Measurements from ENCODE around the gene STIP1. TPM values are rescaled to one million over a fixed set of nuclear protein-coding genes. Genes with fewer than 3 reads are reported as not detected.

The STIP1 gene
- total and polyA plus RNA-seq, 2 of the 4 experiments (the other 2 are of a cell fraction), result 201 to 489 TPM

GRCh38 chr11:64204080-64204440, 18.1 kb downstream of the STIP1 start (continued):
- TF ChIP-seq MAFK (IDR thresholded peaks at IDR 0.05; ENCODE audit: low read depth, low read length) (no peak), BHLHE40 (IDR thresholded peaks at IDR 0.05; ENCODE audit: low read depth, low read length) (no peak), CEBPB (IDR thresholded peaks at IDR 0.05; ENCODE audit: low read depth, low read length) (no peak), POLR2A (IDR thresholded peaks at IDR 0.05; ENCODE audit: low read depth, low read length) (no peak)

DNA sequence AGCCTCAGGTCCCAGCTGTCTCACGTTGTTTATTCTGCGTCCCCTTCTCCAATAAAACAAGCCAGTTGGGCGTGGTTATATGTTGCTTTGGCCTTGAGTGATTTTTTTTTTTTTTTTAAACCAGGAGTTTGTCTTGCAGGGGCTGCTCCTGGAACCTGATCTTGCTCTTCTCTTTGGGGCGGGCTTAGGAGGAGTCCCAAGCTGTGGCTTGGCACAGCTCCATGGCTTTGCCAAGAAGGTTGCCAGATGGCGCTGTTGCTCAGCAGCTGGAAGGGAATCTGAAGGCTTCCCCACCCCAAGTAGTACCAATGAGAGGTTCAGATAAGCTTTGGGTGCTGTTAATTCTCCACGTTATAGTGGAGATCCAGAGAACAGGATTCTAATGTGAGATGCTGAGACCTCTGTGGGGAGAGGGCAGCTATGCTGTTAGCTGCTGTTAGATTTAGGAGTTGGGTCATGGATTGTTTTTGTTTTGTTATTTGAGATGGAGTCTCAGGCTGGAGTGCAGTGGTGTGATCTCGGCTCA, 18.6 kb downstream of the STIP1 start:
- Histone ChIP-seq H3K14ac (replicated peaks; ENCODE audit: low read depth, low read length) (no peak overlapping the region), H2AFZ (replicated peaks; ENCODE audit: low read length, poor library complexity) (peak overlapping the region; percentile 64), H2AK5ac (ENCODE audit: low read depth, low read length) (no peak overlapping the region), H4K91ac (ENCODE audit: insufficient read depth, low read depth, low read length) (no peak overlapping the region), H3K4me2 (ENCODE audit: low read depth, low read length) (no peak overlapping the region), H3K9me1 (ENCODE audit: insufficient read depth, low read length) (no peaks in the 10 kb centered on the region), H4K5ac (ENCODE audit: low read depth, low read length) (no peak overlapping the region), H2BK120ac (ENCODE audit: low read depth, low read length) (no peak overlapping the region), H3K4ac (ENCODE audit: low read depth, low read length) (no peak overlapping the region; the same call in 1 of the 2 replicates), H3K27me3 (ENCODE audit: control insufficient read depth, insufficient read depth, low read length) (no peaks in the 10 kb centered on the region), H4K8ac (ENCODE audit: low read depth in 2 of 2, low read length in 2 of 2) (no peak overlapping the region; a peak in 1 of 4 replicates), H3K79me1 (ENCODE audit: low read depth in 1 of 2, low read length in 2 of 2) (peaks cover 0 to 44% of the 10 kb centered on the region in 2 experiments; a peak in 3 of 4 replicates), H2BK20ac (ENCODE audit: low read depth, low read length) (no peak overlapping the region), H3K4me3 (ENCODE audit: insufficient read depth, low read depth, low read length) (no peak overlapping the region), H3K23ac (ENCODE audit: low read depth, low read length) (no peak overlapping the region), H3K27ac (ENCODE audit: insufficient read depth, low read length) (no peak overlapping the region), H3K4me1 (ENCODE audit: control insufficient read depth, insufficient read depth, low read length) (peaks cover 10% of the 10 kb centered on the region), H4K20me1 (ENCODE audit: insufficient read depth, low read length) (peaks cover 13% of the 10 kb centered on the region; the same call in 1 of the 2 replicates), H3K56ac (ENCODE audit: extremely low read depth, insufficient read depth, low read length) (no peak overlapping the region), H3K9ac (ENCODE audit: low read depth, low read length) (no peak overlapping the region), H2AK9ac (replicated peaks; ENCODE audit: low read depth, low read length, poor library complexity) (peak overlapping the region; percentile 22), H2BK5ac (ENCODE audit: low read depth, low read length, poor library complexity, severe bottlenecking) (no peak overlapping the region), H2BK15ac (ENCODE audit: low read depth, low read length) (no peak overlapping the region), H3K18ac (ENCODE audit: low read depth, low read length) (no peak overlapping the region), H3K9me3 (ENCODE audit: control insufficient read depth, insufficient read depth, low read length) (no peaks in the 10 kb centered on the region), H3K36me3 (ENCODE audit: control insufficient read depth, insufficient read depth, low read length) (peaks cover 56% of the 10 kb centered on the region)
- in situ Hi-C loops (cut with MboI; ENCODE audit: low sequenced_read_pairs), result loop anchor here (5.0 kb wide), 1 partner anchor 98 kb away; the partner anchor contains the start of gene CATSPERZ
- intact Hi-C loops (cut with micrococcal nuclease), result loop anchor here (1.0 to 10.0 kb wide), 2 partner anchors 97 to 450 kb away; no protein-coding TSS in a partner anchor
- dilution Hi-C loops (cut with HindIII; ENCODE audit: low sequenced_read_pairs, unreplicated experiment), result no loop called here
- CTCF ChIA-PET, result interaction anchor here (0.6 to 2.0 kb wide), 10 partner anchors 10 to 150 kb away, joined by 3 to 12 read pairs (median 6); partner anchors contain the start of genes ESRRA and FKBP2
- POLR2A ChIA-PET (ENCODE audit: unreplicated experiment), result interaction anchor here (0.6 to 0.8 kb wide), 3 partner anchors 15 to 96 kb away, joined by 5 to 24 read pairs (median 6); no protein-coding TSS in a partner anchor
- no TSS peak for BruUV-seq (replicated peaks)
- peak; percentile 96 for DNase-seq
- 40% methylated on average over 1 of the region's 7 CpGs; no CpG with 5 or more reads in 1 of the 2 experiments for WGBS, 2 experiments (ENCODE audit: extremely low coverage in 2 of 2, insufficient read length in 1 of 2)
- ATAC-seq (ENCODE audit: low read depth), result peak; percentile 72
- TF ChIP-seq NFE2L2 (IDR thresholded peaks at IDR 0.05; ENCODE audit: low read depth, low read length) (no peak), MAZ (IDR thresholded peaks at IDR 0.05; ENCODE audit: borderline replicate concordance, low read depth, low read length) (peak; percentile 76; the same call in 1 of the 2 replicates), CEBPB (IDR thresholded peaks at IDR 0.05; ENCODE audit: low read depth, low read length) (no peak), MXI1 (IDR thresholded peaks at IDR 0.05; ENCODE audit: borderline replicate concordance, low read depth, low read length) (no peak), USF2 (IDR thresholded peaks at IDR 0.05; ENCODE audit: low read depth, low read length) (no peak), ELK1 (IDR thresholded peaks at IDR 0.05; ENCODE audit: borderline replicate concordance, low read depth, low read length) (no peak), MAFK (IDR thresholded peaks at IDR 0.05; ENCODE audit: low read depth, low read length) (no peak), FOS (IDR thresholded peaks at IDR 0.05; ENCODE audit: low read depth, low read length) (no peak), RCOR1 (IDR thresholded peaks at IDR 0.05; ENCODE audit: insufficient replicate concordance, low read length) (no peak), RFX5 (IDR thresholded peaks at IDR 0.05; ENCODE audit: low read depth, low read length) (no peak), SMC3 (IDR thresholded peaks at IDR 0.05; ENCODE audit: low read depth, low read length) (peak; percentile 92), CHD1 (IDR thresholded peaks at IDR 0.05; ENCODE audit: low read depth, low read length) (no peak), BHLHE40 (IDR thresholded peaks at IDR 0.05; ENCODE audit: low read depth, low read length) (no peak), POLR2A (IDR thresholded peaks at IDR 0.05; ENCODE audit: low read depth, low read length) (no peak), RAD21 (IDR thresholded peaks at IDR 0.05; ENCODE audit: low read length) (peak; percentile 96)
